Dedifferentiated amniotic fluid mesenchymal stem cell (primary cell): ENCODE results near the gene ENTPD2.
"Not testable (repeated sequence)": the region's sequence is repeated elsewhere in the genome, so short reads cannot be mapped to it uniquely, and the experiment has no call there.

Experiments
- DNase-seq: peaks from one replicate; pipeline ENCODE4 v3.0.0-alpha.2; 2016; ENCODE audit errors: extremely low spot score

Gene ENTPD2

DNA sequence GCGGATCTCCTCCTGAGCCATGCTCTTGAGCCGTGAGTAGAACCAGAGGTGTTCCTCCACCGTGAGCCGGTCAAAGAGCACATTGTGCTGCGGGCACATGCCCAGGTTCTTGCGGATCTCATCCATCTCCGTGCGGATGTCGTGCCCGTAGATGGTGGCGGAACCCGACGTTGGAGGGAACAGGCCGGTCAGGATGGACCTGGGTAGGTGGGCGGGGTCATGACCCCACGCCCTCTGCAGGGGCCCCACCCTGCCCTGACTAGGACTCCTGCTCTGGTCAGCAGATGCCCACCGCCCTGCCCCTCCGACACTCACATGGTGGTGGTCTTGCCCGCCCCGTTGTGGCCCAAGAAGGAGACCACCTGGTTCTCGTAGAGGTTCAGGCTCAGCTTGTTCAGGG, 37.9 kb downstream of the ENTPD2 start:
- no peak for DNase-seq

DNA sequence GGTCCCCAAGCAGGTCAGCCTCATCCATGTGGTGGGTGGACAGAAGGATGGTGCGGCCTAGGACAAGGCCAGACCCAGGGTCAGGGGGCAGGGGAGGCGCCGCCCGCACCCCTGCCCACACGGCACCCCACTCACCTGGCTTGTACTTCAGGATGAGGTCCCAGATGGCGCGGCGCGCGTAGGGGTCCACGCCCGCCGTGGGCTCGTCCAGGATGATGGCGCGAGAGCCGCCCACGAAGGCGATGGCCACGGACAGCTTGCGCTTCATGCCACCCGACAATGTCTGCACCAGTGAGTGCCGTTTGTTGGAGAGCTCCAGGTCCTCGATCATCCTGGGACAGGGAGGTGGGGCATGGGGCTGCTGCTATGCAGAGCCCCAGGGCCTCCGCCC, 38.3 kb downstream of the ENTPD2 start:
- no peak for DNase-seq

DNA sequence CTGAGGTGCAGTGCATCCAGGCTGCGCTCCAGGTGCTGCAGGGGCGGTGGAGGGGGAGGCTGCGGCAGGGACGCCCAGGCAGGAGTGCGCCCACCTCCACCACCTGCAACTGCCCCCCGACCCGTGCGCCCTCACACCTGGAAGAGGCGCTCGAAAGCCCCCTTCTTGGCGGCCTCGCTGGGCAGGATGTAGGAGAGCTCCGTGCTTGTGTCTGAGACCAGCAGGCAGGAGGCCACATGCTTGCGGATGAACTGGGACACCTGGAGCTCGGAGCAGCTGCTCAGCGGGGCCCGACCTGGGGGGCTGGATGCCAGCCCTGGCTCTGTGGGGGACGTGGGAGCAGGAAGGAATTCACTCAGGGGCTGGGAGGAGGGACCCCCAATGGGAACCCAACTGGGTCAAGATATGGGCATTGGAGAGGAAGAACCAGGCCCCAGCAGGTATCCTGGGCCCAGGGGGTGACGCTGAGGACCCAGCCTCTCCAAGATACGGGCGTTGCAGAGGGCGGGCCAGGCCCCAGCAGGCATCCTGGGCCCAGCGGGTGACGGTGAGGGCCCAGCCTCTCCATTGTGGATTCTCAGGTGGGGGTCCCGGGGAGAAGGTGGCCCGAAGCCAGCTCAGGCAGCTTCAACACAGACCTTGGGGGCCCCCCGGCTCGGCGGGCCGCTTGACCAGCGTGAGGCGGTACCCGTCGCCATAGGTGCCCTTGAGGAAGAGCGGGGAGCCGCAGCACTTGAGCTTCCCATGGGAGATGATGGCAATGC, 38.9 kb downstream of the ENTPD2 start:
- no peak for DNase-seq

DNA sequence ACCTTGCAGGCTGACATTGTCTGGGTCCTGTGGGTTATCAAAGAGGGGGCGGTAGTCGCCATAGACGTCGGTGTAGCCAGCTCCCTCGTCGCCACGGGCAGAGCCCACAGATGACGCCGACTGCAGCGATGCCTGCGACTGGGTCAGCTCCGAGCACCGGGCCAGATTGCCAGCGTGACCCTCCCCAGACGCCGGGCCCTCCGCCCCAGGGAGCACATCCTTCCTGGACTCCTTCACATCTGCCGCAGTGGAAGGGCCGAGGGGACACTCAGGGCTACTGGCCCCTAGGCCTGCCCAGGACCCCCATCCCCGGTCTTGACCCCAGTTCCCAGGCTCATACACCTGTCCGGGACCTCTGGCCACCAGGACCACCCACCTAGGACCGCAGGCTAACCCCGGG, 39.7 kb downstream of the ENTPD2 start:
- DNase-seq = no peak

DNA sequence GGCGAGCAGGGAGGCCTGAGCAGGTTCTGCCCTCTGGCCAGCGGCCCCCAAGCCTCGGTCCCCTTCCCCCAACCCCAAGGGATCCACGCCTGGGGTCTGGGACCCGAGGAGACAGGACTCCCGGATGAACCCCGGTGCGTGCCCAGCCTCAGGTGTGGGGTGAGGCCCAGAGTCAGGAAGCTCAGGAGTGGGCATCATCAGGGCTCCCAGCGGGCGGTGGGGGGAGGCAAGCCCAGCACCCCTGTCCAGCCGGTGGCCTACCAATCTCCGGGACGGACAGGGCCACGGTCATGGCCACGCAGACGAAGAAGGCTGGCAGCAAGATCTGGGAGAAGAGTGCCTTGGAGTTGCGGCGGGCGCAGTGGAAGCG, 40.3 kb downstream of the ENTPD2 start:
- DNase-seq = no peak

DNA sequence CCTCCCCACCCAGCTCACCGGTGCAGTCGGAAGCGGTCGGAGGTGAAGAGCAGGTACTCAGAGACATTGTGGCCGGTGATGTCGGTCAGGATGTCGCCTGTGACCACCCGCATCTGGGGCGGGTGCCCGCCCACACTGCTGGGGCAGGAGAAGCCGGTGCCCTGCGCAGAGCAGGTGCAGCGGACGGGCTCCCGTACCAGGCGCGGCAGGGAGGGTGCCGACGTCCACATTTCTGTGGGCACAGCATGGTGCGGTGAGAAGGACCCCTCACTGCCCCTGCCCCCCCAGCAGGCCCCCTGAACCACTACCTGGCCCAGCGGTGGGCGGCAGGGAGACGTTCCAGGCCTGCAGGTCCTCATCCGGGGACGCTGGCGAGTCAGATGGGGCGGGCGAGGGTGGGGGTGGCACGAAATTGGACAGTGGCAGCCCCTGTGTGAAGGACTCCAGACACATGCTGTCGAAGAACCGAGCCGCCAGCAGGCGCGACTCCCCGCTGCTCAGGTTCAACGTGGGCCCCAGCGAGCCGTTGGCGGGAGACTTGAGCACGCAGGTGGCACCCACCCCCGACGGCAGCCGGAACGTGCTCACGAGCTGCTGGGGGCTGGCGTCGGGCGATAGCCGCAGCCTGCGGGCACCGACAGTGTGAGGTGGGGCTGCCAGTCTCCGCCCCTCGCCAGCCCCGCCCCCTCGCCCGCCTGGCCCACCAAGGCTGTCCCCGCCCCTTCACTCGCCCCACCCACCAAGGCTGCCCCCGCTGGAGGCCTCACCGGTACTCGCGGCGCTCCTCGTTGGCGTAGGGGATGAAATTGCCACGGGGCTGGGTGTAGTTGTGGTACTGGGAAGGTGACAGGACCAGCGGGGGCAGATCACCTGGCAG, 40.9 kb downstream of the ENTPD2 start:
- DNase-seq = no peak

DNA sequence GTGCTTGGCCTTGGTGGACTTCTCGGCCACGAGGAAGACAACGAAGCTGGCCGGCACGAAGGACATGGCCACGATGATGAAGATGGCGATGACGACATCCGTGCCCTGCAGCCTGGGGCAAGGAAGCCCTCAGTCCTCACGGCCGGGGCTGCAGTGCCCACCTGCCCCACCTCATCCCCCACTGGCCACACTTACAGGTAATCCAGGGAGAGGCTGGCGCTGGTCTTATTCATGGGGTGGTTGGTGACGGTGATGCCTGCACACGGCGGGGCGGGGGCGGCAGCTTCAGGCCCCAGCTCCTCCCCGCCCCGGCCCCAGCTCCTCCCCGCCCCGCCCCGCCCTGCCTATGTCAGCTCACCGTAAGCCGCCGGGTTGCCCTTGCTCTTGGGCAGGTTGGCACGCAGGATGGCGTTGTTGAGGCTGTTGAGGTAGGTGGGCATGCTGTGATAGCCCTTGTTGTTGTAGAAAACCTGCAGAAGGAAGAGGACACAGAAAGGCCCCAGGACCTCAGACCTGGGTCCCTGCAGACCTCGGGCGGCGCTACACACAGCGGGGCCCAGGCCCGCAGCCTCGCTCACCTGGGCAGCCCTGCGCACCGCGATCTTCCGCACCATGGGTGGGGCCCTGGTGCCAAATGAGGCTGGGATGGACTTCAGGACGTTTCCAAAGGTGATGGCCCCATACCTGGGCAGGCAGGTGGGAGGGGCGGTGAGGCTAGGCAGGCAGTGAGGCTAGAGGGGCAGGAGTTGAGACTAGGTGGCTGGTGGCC, 41.8 kb downstream of the ENTPD2 start:
- DNase-seq = no peak

DNA sequence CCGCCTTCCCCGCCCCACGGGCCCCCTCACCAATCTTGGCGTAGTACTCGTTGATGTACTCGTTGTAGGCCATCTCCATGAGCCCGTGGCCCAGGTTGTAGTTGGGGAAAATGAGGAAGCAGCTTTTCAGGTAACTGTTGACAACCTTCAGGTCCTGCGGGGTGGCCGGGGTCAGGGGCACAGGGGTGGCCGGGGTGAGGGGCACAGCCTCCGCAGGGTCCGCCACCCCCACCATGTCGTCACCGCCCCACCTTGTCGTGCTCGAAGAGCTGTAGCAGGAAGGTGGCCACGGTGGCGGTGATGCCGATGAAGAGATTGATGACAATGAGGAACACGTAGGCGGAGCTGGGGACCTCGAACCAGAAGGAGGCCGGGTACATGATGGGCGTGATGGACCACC, 42.7 kb downstream of the ENTPD2 start:
- DNase-seq = no peak

DNA sequence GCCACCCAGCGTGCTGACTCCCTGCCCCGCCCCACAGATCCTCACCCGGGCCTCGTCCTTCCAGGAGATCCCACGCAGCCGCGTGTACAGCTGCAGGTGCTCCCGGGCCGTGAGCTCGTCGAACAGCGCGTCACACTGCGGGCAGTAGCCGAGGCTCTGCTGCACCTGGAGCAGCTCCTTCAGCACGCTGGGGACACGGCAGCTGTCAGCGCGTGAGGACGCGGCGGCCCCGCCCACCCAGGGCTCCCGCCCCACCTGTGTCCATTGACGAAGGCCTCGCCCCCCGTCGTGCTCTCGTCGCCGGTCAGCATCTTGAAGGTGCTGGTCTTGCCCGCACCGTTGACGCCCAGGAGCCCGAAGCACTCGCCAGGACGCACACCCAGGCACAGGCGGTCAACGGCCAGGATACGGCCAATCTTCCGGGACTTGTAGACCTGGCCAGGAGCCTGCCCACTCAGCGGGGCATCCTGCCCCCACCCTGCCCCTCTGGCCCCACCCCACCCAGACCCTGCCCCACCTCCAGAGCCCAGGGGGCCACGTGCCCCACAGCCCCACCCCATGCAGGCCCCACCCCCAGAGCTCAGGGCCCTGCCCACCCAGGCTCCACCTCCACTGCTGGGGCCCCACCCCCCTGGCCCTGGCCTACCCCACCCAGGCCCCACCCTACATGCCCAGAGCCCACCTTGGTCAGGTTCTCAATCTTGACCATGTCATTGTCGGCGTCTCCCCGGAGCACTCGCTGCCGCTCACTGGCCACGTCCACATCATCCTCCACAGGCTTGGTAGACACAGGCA, 43.7 kb downstream of the ENTPD2 start:
- DNase-seq = no peak

DNA sequence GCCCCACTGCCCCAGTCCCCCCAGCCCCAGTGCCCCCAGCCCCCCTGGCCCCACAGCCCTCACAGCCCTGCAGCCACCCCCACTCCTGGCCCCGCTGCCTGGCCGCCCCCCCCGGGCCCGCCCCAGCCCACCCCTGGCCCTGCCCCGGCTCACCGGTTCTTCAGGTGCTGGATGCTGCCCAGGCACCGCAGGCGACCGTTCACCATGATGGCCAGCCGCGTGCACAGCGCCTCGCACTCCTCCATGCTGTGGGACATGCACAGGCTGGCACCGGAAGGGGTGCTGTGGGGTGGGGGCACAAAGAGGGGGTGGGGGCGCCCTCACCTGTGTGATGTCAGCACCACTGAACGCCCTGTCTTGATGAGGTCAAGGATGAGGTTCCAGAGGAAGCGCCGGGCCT, 44.6 kb downstream of the ENTPD2 start:
- DNase-seq = no peak

DNA sequence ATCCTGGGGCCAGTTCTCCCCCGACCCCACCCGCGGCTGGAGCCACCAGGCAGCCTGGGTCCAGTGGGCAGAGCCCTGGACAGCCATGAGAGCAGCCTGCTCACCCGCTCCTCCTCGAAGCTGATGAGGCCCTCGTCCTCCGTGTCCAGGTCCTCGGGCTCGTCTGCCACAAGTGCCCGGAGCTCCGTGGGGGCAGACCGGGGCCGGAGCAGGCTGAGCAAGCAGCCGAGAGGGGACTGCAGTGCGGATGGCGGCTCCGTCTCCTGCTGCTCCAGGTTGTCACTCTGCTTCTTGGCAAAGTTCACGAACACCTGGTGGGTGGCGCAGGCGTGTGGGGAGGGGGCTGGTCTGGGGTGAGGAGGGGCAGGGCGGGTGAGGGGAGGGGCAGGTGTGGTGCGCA, 45.5 kb downstream of the ENTPD2 start:
- no peak for DNase-seq

DNA sequence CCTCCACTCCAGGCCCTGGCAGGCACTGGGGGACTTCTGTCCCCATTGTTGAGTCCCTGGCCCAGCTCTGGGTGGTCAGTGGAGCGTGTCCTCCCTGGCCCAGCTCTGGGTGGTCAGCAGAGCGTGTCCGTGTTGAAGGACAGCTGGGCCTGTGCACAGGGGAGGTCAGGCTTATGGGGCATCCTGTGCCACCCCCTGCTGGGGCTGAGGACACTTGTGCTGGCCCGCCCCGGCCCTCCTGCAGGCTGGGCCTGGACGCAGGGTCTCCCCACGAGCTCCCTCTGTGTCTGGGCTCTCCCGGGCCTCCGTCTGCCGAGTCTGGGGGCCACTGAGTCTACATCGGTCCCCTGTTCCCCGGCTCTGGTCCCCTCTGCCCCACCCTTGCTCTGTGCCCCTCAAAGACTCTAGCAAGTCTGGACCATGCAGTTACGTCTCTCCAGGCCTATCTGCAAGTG, 46.0 kb downstream of the ENTPD2 start:
- DNase-seq = no peak

DNA sequence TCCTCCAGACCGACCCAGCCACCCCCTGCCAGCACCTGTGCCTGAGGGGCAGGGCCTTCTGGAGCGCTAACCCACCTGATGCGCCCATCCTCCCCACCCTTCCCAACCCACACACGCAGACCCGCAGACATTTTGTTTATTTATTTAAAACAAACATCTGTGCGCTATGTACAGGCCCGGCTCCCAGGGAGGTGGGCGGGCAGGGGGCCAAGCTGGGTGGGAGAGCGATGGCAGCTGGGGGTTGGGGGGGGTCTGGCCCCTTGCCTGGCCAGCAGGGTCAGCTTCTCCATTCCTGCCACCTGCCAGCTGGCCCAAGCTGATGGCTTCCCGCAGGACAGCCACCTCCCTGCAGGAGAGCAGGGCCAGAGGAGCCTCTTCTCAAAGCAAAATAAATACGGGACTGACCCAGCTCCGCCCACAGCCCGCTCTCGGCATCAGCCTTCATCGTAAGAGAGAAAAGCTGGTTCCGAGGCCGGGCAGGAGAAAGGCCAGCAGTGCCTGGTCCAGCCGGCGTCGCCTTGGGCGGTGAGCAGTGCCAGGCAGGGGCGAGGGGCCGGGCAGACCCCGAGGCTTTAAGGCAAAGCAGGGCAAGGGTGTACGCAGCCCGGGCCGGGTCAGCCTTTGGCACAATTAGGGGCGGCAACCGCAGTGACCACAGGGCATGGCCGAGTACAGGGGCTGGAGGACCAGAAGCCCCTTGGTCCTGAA, 46.6 kb downstream of the ENTPD2 start:
- DNase-seq = no peak

DNA sequence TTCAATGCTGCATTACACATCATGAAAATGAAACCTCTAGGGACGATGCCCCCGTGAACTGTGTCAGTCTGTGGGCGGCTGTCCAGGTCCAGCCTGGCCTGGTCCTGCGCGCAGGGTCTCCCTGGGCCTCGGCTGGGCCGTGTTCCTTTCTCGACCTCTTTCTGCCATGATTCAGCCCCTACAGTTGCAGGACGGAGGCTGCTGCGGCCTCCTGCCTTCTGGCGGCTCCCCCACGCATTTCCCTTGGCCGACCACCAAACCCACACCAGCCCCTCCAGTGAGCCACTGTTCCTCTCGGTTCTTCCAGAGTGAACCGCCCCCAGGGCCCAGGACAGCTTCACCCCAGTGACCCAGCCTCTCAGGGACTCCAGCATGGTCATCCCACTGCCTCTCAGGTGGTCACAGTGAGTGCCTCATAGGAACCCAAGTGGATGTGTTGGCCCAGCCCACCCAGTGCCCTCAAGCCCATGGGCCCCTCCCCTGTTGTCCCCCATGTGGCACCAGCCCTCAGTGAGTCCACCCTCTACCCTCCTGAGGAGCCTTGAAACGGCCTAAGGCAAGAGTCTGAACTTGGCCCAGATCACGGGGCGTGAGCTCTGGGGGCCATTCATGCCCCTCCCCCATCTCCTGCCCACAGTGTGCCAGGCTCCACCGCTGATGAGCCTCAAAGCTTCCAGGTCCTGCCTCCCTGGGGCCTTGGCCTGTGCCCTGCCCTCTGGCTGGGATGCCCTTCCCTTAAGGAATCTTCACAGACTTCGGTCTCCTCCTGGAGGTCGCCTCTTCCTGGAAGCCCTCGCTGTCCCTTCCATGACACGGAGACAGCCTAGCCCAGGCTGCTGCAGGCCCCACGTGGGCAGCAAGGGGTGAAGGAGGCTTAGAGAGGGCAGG, 47.5 kb downstream of the ENTPD2 start:
- DNase-seq = no peak

DNA sequence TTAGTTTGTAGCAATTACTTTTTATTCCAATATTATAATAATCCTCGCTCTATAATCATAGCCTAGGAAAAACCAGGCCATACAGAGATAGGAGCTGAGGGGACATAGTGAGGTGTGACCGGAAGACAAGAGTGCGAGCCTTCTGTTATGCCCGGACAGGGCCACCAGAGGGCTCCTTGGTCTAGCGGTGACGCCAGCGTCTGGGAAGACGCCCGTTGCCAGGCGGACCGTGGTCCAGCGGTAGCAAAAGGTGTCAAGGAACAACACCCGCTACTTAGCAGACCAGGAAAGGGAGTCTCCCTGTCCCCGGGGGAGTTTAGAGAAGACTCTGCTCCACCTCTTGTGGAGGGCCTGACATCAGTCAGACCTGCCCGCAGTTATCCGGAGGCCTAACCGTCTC, 49.6 kb downstream of the ENTPD2 start:
- not testable (repeated sequence) for DNase-seq

DNA sequence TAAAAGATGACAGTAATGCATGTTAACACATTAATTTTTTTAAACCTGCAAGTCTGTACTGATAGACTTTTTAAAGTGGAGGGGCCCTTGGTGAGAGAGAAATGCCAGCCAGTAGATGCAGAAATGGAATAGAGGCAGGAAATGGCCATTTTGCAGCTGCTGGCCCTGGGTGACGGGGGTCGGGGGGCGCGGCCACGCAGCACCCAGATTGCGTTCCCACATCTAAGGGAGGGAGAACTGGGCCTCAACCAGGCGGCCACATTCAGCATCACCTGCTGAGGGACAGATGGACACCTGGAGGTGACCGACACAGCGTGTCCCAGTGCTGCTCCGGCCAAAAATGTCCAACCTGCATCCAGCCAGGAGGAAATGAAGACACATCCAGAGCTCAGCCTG, 51.2 kb downstream of the ENTPD2 start:
- no peak for DNase-seq

DNA sequence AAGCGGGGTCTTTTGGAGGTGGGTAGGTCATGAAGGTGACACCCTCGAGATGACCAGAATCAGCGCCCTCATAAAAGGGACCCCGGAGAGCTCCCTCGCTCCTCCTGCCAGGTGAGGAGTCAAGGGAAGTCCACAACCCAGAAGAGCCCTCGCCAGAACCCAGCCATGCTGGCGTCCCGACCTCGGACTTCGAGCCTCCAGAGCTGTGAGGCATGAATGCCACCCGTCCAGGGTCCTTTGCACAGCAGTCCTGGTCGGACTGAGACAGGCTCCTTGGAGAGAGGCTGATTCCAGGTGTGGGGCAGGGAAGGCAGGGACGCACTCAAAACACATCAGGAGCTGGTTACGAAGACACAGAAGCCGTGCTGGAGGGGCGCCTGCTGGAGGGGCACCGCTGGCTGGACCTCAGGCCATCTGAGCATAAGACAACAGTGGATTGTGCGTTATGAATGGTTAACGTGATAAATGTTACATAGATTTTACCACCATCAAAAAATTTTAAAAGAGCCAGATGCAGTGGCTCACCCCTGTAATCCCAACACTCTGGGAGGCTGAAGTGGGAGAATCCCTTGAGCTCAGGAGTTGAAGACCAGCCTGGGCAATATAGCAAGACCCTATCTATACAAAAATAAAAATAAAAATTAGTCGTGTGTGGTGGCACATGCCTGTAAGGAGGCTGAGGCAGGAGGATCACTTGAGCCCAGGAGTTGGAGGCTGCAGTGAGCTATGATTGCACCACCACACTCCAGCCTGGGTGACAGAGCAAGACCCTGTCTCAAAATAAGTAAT, 51.8 kb downstream of the ENTPD2 start:
- DNase-seq = no peak

DNA sequence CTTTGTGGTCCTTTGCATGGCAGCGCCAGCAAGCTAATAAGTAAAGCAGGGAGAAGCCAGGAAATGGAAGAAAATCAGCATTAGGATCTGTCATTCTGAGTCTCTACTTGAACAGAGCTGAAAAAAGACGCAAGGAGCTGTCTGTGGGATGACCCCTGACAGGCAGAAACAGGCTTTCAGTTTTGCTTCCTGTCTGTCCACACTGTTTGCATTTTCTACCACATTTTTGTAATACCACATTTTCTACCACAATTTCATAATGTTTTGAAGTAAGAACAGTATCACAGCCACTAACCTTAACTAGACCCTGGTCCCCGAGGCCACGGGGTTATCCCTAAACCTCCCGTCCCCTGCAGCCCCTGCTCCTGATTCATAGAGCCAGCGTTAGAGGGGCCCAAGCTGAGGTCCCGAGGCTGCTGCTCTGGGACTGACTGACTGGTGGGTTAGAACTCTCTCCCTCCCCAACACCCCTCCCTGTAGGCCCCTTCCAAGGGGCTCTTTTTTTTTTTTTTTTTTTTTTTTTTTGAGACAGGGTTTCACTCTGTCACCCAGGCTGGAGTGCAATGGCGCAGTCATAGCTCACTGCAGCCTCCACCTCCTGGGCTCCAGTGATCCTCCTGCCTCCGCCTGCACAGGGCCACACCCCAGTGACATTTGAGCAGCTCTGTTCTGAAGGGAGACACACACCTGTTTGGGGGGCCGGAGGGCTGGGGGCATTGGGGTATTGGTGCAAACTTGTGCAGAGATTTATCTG, 53.5 kb downstream of the ENTPD2 start:
- peak; percentile 32 for DNase-seq
